ENCODE measurements around the gene MKRN3. TPM values are rescaled to one million over a fixed set of nuclear protein-coding genes. Genes with fewer than 3 reads are reported as not detected.

Gene MKRN3
- total and polyA plus RNA-seq, 2 experiments from 2014 or later = not detected

DNA sequence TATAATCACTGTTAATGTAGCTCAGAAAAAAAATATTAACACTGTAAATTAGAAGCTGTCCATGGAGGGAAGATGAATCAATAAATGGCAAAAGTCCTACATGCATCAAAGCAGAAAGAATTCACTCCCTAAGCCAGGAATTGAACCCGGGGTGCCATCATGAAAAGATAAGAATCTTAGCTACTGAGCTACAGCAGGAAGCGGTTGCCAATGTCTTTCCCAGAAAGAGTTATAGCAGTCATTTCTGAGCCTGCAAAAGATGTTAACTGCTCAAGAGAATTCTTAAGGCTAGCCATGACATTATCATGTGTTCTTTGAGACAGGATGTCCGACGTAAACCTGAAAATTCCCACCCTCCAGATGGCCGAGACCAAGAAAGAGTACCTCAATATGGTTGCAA lies 47.4 kb upstream of the MKRN3 start:
- Histone ChIP-seq H3F3A (replicated peaks; ENCODE audit: low read depth) (no peaks in the 10 kb centered on the region), H3K36me3 (ENCODE audit: insufficient read depth) (no peaks in the 10 kb centered on the region), H3K27ac (ENCODE audit: low read depth) (no peak overlapping the region), H4K20me1 (replicated peaks; ENCODE audit: insufficient read depth) (no peaks in the 10 kb centered on the region), H3K27me3 (ENCODE audit: insufficient read depth) (no peaks in the 10 kb centered on the region), H3K4me1 (ENCODE audit: insufficient read depth) (no peaks in the 10 kb centered on the region), H3K4me2 (no peak overlapping the region), H3K4me3 (no peak overlapping the region), H3K9me2 (ENCODE audit: insufficient read depth) (0 out of 2 replicates have a peak, but pooled peaks cover 15% of the 10 kb centered on the region), H2AFZ (peak overlapping the region; percentile 56; the same call in 1 of the 2 replicates), H3K79me2 (replicated peaks; ENCODE audit: insufficient read depth) (no peaks in the 10 kb centered on the region)
- Mint-ChIP-seq H3K4me1 (no peaks in the 10 kb centered on the region), H3K4me3 (no peak overlapping the region), H3K9me3 (peaks cover 83% of the 10 kb centered on the region), H3K27me3 (ENCODE audit: insufficient read depth, low read depth, poor library complexity) (peaks cover 2% of the 10 kb centered on the region), H3K27ac (no peak overlapping the region), H3K36me3 (ENCODE audit: low read depth) (peaks cover 3% of the 10 kb centered on the region)
- no peak for TF ChIP-seq ZNF114 (CRISPR knock-in tag; IDR thresholded peaks at IDR 0.05)
- no peak for TF ChIP-seq ZNF462 (CRISPR knock-in tag; IDR thresholded peaks at IDR 0.05)
- TF ChIP-seq CTCF (conservative IDR thresholded peaks at IDR 0.05; ENCODE audit: low read depth in 2 of 2) = no peak
- TF ChIP-seq JUNB (IDR thresholded peaks at IDR 0.05; ENCODE audit: unreplicated experiment) = no peak
- no peak for TF ChIP-seq NANOG (IDR thresholded peaks at IDR 0.05; ENCODE audit: borderline replicate concordance)
- TF ChIP-seq REST (IDR thresholded peaks at IDR 0.05; ENCODE audit: unreplicated experiment) = no peak
- TF ChIP-seq ZNF331 (CRISPR knock-in tag; IDR thresholded peaks at IDR 0.05; ENCODE audit: low read depth) = no peak
- no peak for TF ChIP-seq CREB1 (CRISPR knock-in tag; IDR thresholded peaks at IDR 0.05; ENCODE audit: low read depth)
- TF ChIP-seq STAT1 (IDR thresholded peaks at IDR 0.05; ENCODE audit: unreplicated experiment) = no peak
- TF ChIP-seq EZH2phosphoT487 (IDR thresholded peaks at IDR 0.05; ENCODE audit: unreplicated experiment) = no peak
- TF ChIP-seq, protein P1, sequence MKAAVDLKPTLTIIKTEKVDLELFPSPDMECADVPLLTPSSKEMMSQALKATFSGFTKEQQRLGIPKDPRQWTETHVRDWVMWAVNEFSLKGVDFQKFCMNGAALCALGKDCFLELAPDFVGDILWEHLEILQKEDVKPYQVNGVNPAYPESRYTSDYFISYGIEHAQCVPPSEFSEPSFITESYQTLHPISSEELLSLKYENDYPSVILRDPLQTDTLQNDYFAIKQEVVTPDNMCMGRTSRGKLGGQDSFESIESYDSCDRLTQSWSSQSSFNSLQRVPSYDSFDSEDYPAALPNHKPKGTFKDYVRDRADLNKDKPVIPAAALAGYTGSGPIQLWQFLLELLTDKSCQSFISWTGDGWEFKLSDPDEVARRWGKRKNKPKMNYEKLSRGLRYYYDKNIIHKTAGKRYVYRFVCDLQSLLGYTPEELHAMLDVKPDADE (IDR thresholded peaks at IDR 0.05) = no peak
- TF ChIP-seq EZH2 (IDR thresholded peaks at IDR 0.05; ENCODE audit: low read depth, unreplicated experiment) = no peak
- TF ChIP-seq POLR2AphosphoS5 (IDR thresholded peaks at IDR 0.05; ENCODE audit: low read depth) = no peak
- DNase-seq (ENCODE audit: low spot score) (no peak), ATAC-seq (no peak)
